ENCODE measurements around the gene AFF3. TPM values are rescaled to one million over a fixed set of nuclear protein-coding genes. Genes with fewer than 3 reads are reported as not detected.

Gene AFF3
- total and polyA plus RNA-seq, 2 of the 13 experiments (the other 11 are each of a cell fraction or from before 2014, with no cell fraction given) = not detected

DNA sequence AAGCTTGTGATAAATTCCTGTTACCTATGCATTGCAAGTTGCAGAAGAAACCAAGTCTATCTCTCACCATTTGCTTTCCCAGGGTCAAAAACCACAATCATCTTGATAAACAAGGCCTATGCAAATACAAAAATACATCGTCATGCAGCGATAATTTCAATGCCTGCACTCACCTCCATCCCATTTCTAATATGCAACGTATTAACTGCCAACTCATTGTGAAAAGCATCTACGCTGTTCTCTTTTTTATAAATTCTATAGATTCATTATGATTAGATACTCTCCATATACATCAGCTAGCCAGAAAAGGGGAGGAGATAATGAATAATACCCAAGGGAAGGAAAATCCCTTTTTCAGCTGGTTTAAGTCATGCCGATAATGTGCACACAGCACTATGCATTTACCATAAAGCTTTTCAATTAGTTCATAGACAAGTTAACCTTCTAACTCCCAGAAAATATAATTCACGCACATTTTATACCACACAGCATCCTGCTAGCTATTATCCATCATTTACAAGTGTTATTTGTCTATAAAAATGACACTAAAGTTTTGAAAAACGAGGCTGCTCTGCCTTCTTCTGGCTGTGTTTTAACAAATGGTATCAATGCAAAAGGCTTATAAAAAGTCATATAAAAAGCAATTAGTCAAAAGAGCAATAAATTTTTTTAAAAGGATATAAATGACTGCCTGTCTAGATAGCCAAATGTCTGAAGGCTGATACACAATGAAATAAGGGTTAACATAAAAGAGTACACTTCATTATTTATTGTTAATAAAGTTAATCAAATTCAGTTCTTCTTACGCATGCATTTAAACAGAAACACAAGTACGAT is 77.6 kb downstream of the AFF3 start:
- BruUV-seq (replicated peaks) = no TSS peak
- Histone ChIP-seq H4K20me1 (ENCODE audit: insufficient read depth, low read length) (0 out of 2 replicates have a peak, but pooled peaks cover 3% of the 10 kb centered on the region), H3K36me3 (replicated peaks in 1 of 2; ENCODE audit: control insufficient read depth in 1 of 2, insufficient read depth in 2 of 2, low read length in 2 of 2) (no peaks in the 10 kb centered on the region), H3K79me2 (ENCODE audit: insufficient read depth, low read length) (no peaks in the 10 kb centered on the region), H3K4me2 (ENCODE audit: low read depth, low read length) (no peak overlapping the region), H3K27me3 (ENCODE audit: control insufficient read depth in 1 of 2, insufficient read depth in 2 of 2, low read length in 2 of 2) (peaks cover 0 to 29% of the 10 kb centered on the region in 2 experiments; a peak in 2 of 5 replicates), H3K9ac (ENCODE audit: insufficient read depth, low read depth, low read length) (no peak overlapping the region), H3K4me1 (ENCODE audit: insufficient read depth, low read length) (peaks cover 33% of the 10 kb centered on the region), H3K9me3 (ENCODE audit: low read length) (peaks cover 5% of the 10 kb centered on the region; the same call in 1 of the 2 replicates), H3K4me3 (replicated peaks in 1 of 3; ENCODE audit: insufficient read depth in 1 of 3, low read depth in 2 of 3, low read length in 3 of 3) (no peak overlapping the region), H2AFZ (ENCODE audit: low read length) (no peak overlapping the region), H3K27ac (ENCODE audit: extremely low read length, insufficient read depth, low read length) (no peak overlapping the region)
- POLR2A ChIA-PET = no interaction called here
- DNase-seq (ENCODE audit: low spot score) (no peak), FAIRE-seq (no peak), ATAC-seq (no peak)
- intact Hi-C loops (cut with micrococcal nuclease; ENCODE audit: unreplicated experiment) (no loop called here), in situ Hi-C loops (cut with HindIII; ENCODE audit: extremely low pct_ligation_motif_present, low pct_unique_long_range_greater_than_20kb) (no loop called here)
- CTCF ChIA-PET (ENCODE audit: low intra/inter-chr PET ratio, low total read pairs) = no interaction called here
- 52% methylated on average over 9 of the region's 9 CpGs for WGBS (ENCODE audit: low lambda C conversion rate)
- TF ChIP-seq ZNF746 (CRISPR knock-in tag; IDR thresholded peaks at IDR 0.05) (no peak), BORCS8-MEF2B (CRISPR knock-in tag; IDR thresholded peaks at IDR 0.05) (no peak)

- ChIA-PET POLR2A (no interaction called here), CTCF (ENCODE audit: low intra/inter-chr PET ratio, low total read pairs) (no interaction called here)
- Histone ChIP-seq H3K27me3 (ENCODE audit: control insufficient read depth in 1 of 2, insufficient read depth in 2 of 2, low read length in 2 of 2) (peaks cover 0 to 25% of the 10 kb centered on the region in 2 experiments; a peak in 2 of 5 replicates), H3K9ac (ENCODE audit: insufficient read depth, low read depth, low read length) (no peak overlapping the region), H2AFZ (ENCODE audit: low read length) (no peak overlapping the region), H4K20me1 (ENCODE audit: insufficient read depth, low read length) (0 out of 2 replicates have a peak, but pooled peaks cover 3% of the 10 kb centered on the region), H3K4me1 (ENCODE audit: insufficient read depth, low read length) (peaks cover 26% of the 10 kb centered on the region), H3K9me3 (ENCODE audit: low read length) (peaks cover 5% of the 10 kb centered on the region; the same call in 1 of the 2 replicates), H3K27ac (ENCODE audit: extremely low read length, insufficient read depth, low read length) (no peak overlapping the region), H3K36me3 (replicated peaks in 1 of 2; ENCODE audit: control insufficient read depth in 1 of 2, insufficient read depth in 2 of 2, low read length in 2 of 2) (no peaks in the 10 kb centered on the region), H3K4me3 (replicated peaks in 1 of 3; ENCODE audit: insufficient read depth in 1 of 3, low read depth in 2 of 3, low read length in 3 of 3) (no peak overlapping the region), H3K4me2 (ENCODE audit: low read depth, low read length) (no peak overlapping the region), H3K79me2 (ENCODE audit: insufficient read depth, low read length) (no peaks in the 10 kb centered on the region)
- in situ Hi-C loops (cut with HindIII; ENCODE audit: extremely low pct_ligation_motif_present, low pct_unique_long_range_greater_than_20kb) = no loop called here
- TF ChIP-seq CEBPZ (IDR thresholded peaks at IDR 0.05; ENCODE audit: low read length) (no peak), ATF7-NPFF (CRISPR knock-in tag; IDR thresholded peaks at IDR 0.05; ENCODE audit: low read depth) (no peak), NAIF1 (CRISPR knock-in tag; IDR thresholded peaks at IDR 0.05; ENCODE audit: borderline replicate concordance) (no peak), LCORL (IDR thresholded peaks at IDR 0.05) (no peak), LCORL (CRISPR knock-in tag; IDR thresholded peaks at IDR 0.05) (no peak), ZNF614 (CRISPR knock-in tag; IDR thresholded peaks at IDR 0.05; ENCODE audit: borderline replicate concordance) (no peak), U2AF2 (IDR thresholded peaks at IDR 0.05; ENCODE audit: low read depth, low read length) (no peak), ARNT (IDR thresholded peaks at IDR 0.05) (no peak)
- TF ChIP-seq, protein P1, sequence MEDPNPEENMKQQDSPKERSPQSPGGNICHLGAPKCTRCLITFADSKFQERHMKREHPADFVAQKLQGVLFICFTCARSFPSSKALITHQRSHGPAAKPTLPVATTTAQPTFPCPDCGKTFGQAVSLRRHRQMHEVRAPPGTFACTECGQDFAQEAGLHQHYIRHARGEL (CRISPR knock-in tag; IDR thresholded peaks at IDR 0.05) = no peak
- TF ChIP-seq, protein P2, sequence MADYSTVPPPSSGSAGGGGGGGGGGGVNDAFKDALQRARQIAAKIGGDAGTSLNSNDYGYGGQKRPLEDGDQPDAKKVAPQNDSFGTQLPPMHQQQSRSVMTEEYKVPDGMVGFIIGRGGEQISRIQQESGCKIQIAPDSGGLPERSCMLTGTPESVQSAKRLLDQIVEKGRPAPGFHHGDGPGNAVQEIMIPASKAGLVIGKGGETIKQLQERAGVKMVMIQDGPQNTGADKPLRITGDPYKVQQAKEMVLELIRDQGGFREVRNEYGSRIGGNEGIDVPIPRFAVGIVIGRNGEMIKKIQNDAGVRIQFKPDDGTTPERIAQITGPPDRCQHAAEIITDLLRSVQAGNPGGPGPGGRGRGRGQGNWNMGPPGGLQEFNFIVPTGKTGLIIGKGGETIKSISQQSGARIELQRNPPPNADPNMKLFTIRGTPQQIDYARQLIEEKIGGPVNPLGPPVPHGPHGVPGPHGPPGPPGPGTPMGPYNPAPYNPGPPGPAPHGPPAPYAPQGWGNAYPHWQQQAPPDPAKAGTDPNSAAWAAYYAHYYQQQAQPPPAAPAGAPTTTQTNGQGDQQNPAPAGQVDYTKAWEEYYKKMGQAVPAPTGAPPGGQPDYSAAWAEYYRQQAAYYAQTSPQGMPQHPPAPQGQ (CRISPR knock-in tag; IDR thresholded peaks at IDR 0.05; ENCODE audit: borderline replicate concordance) = no peak
- 80% methylated on average over 2 of the region's 2 CpGs for WGBS (ENCODE audit: low lambda C conversion rate)
- no TSS peak for BruUV-seq (replicated peaks)
- DNase-seq (ENCODE audit: low spot score) (no peak), ATAC-seq (no peak), FAIRE-seq (no peak)
- intact Hi-C loops (cut with micrococcal nuclease; ENCODE audit: unreplicated experiment) = no loop called here
Measured at GRCh38 chr2:100064165-100064564, 78.2 kb downstream of the AFF3 start.

Data from HepG2 (cell line).